HepG2 (cell line): ENCODE results near the gene ERF. TPM values are rescaled to one million over a fixed set of nuclear protein-coding genes. Genes with fewer than 3 reads are reported as not detected.
A peak's percentile ranks its signal among the peaks of the same experiment; 100 is the strongest.

ENCODE experiments used
- ATAC-seq: fragments of 200-7000 bp; cut with Tn5 transposase; 3 replicates; pipeline ENCODE4 v1.9.1; 2020; ENCODE audit warnings: mild to moderate bottlenecking, moderate library complexity
- BruUV-seq: library from RNA; stranded (reverse); fragments of 400-500 nt; replicated peaks from 2 replicates; lab custom pipeline; 2021; lab: Mats Ljungman, UMichigan
- CTCF ChIA-PET: fragments of 300-600 bp; formaldehyde crosslinking; extraction: SDS; loops from one replicate; lab custom pipeline; 2021; ENCODE audit warnings: low total read pairs, inconsistent platforms, low intra/inter-chr PET ratio; lab: Yijun Ruan, JAX
- POLR2A ChIA-PET: fragments of 350-600 bp; sonication (Branson Sonifier 250); formaldehyde crosslinking; loops from one replicate; lab custom pipeline; 2020; ENCODE audit warnings: antibody characterized with exemption, inconsistent platforms; lab: Yijun Ruan, JAX
- DNase-seq: peaks from one replicate; pipeline ENCODE4 v3.0.0-alpha.2; 2015; ENCODE audit warnings: low spot score
- FAIRE-seq: peaks from 3 replicates; lab custom pipeline; 2011; peaks lifted over from hg19 to GRCh38; lab: Jason Lieb, UNC
- H2AFZ ChIP-seq: one replicate; pipeline ENCODE4 v1.6.1; 2011; ENCODE audit warnings: low read length, inconsistent platforms
- H3K27ac ChIP-seq: fragments of 300-600 bp; 3 replicates; pipeline ENCODE4 v1.8.0; 2011; ENCODE audit warnings: mixed run types, mild to moderate bottlenecking, mixed read lengths, low read length, inconsistent platforms; ENCODE audit not compliant: insufficient read depth; ENCODE audit errors: extremely low read length
- H3K27me3 ChIP-seq, 2 experiments: fragments of 200-600 bp in 1 of 2; 2 replicates in 1 of 2; 3 replicates in 1 of 2; pipeline versions ENCODE4 v1.6.0 to v1.8.0; 2011; ENCODE audit warnings: low read length in 2 of 2, mild to moderate bottlenecking in 2 of 2, moderate library complexity in 2 of 2, inconsistent platforms in 1 of 2; ENCODE audit not compliant: insufficient read depth in 2 of 2, control insufficient read depth in 1 of 2
- H3K36me3 ChIP-seq, 2 experiments: fragments of 200-600 bp in 1 of 2; replicated peaks in 1 of 2; 2 replicates in 1 of 2; 3 replicates in 1 of 2; pipeline versions ENCODE4 v1.5.1 to v1.8.0; 2011; ENCODE audit warnings: low read length in 2 of 2, inconsistent platforms in 1 of 2; ENCODE audit not compliant: insufficient read depth in 2 of 2, control insufficient read depth in 1 of 2
- H3K4me1 ChIP-seq: 2 replicates; pipeline ENCODE4 v1.5.1; 2012; ENCODE audit warnings: low read length, inconsistent platforms; ENCODE audit not compliant: insufficient read depth
- H3K4me2 ChIP-seq: 2 replicates; pipeline ENCODE4 v1.6.0; 2011; ENCODE audit warnings: low read depth, low read length, inconsistent platforms
- H3K4me3 ChIP-seq, 3 experiments: fragments of 200-600 bp in 1 of 3; sonication (generic), shearing (Covaris generic) in 1 of 3; replicated peaks in 1 of 3; 2 replicates each; pipeline ENCODE4 v1.5.1; 2011 to 2016; ENCODE audit warnings: low read length in 3 of 3, inconsistent platforms in 2 of 3, low read depth in 2 of 3, mild to moderate bottlenecking in 2 of 3, control low read depth in 1 of 3, mixed read lengths in 1 of 3; ENCODE audit not compliant: insufficient read depth in 1 of 3
- H3K79me2 ChIP-seq: one replicate; pipeline ENCODE4 v1.6.1; 2011; ENCODE audit warnings: low read length, inconsistent platforms; ENCODE audit not compliant: insufficient read depth
- H3K9ac ChIP-seq: 2 replicates; pipeline ENCODE4 v1.6.0; 2011; ENCODE audit warnings: mild to moderate bottlenecking, low read depth, low read length, inconsistent platforms; ENCODE audit not compliant: insufficient read depth
- H3K9me3 ChIP-seq: 2 replicates; pipeline ENCODE4 v1.5.1; 2012; ENCODE audit warnings: mild to moderate bottlenecking, low read length
- H4K20me1 ChIP-seq: 2 replicates; pipeline ENCODE4 v1.6.0; 2011; ENCODE audit warnings: inconsistent platforms, mild to moderate bottlenecking, low read length, moderate library complexity; ENCODE audit not compliant: insufficient read depth
- ATRX ChIP-seq: sonication (generic); formaldehyde crosslinking; IDR thresholded peaks from 2 replicates; pipeline ENCODE4 v1.4.0; 2020; ENCODE audit warnings: missing genetic modification reagents, borderline replicate concordance
- FOXA3 ChIP-seq: IDR thresholded peaks from 2 replicates; pipeline ENCODE4 v1.6.1; 2016; ENCODE audit warnings: missing genetic modification reagents, missing compliant biosample characterization
- MXI1 ChIP-seq: IDR thresholded peaks from 3 replicates; pipeline ENCODE4 v1.6.1; 2012; ENCODE audit warnings: low read depth, low read length, inconsistent platforms, borderline replicate concordance
- RAD21 ChIP-seq: fragments of 450-650 bp; formaldehyde crosslinking; IDR thresholded peaks from 2 replicates; pipeline ENCODE4 v1.5.0; 2020; ENCODE audit warnings: mild to moderate bottlenecking
- RBM22 ChIP-seq: fragments of 200-400 bp; formaldehyde crosslinking; optimal IDR thresholded peaks from 2 replicates; pipeline ENCODE3; 2017; ENCODE audit warnings: mild to moderate bottlenecking, low read length, moderate library complexity
- RBM39 ChIP-seq: fragments of 200-400 bp; formaldehyde crosslinking; IDR thresholded peaks from one replicate; pipeline ENCODE4 v1.6.1; 2018; ENCODE audit warnings: antibody characterized with exemption, mild to moderate bottlenecking, low read depth, low read length; ENCODE audit not compliant: poor library complexity, severe bottlenecking
- RXRA ChIP-seq: sonication (generic); formaldehyde crosslinking; IDR thresholded peaks from 2 replicates; pipeline ENCODE4 v1.5.1; 2020; ENCODE audit warnings: missing genetic modification reagents
- RXRB ChIP-seq: IDR thresholded peaks from 2 replicates; pipeline ENCODE4 v1.6.1; 2016; ENCODE audit warnings: borderline replicate concordance, missing genetic modification reagents, missing compliant biosample characterization
- SAFB2 ChIP-seq: sonication (generic); formaldehyde crosslinking; IDR thresholded peaks from 2 replicates; pipeline ENCODE4 v1.5.1; 2020; ENCODE audit warnings: missing genetic modification reagents, low read depth, mild to moderate bottlenecking, borderline replicate concordance
- SNAI1 ChIP-seq: sonication (generic); formaldehyde crosslinking; IDR thresholded peaks from 2 replicates; pipeline ENCODE4 v1.5.0; 2020; ENCODE audit warnings: mild to moderate bottlenecking, missing genetic modification reagents, borderline replicate concordance
- SRF ChIP-seq: IDR thresholded peaks from 2 replicates; pipeline ENCODE4 v1.6.1; 2011; ENCODE audit warnings: mild to moderate bottlenecking, low read depth, low read length, moderate library complexity
- ZBTB7A ChIP-seq: sonication (generic); formaldehyde crosslinking; IDR thresholded peaks from 2 replicates; pipeline ENCODE4 v1.8.0; 2022; ENCODE audit warnings: mild to moderate bottlenecking, missing genetic modification reagents
- ZFY ChIP-seq: sonication (generic); formaldehyde crosslinking; IDR thresholded peaks from 2 replicates; pipeline ENCODE4 v1.4.0; 2020; ENCODE audit warnings: missing genetic modification reagents
- ZNF10 ChIP-seq: sonication (generic); formaldehyde crosslinking; IDR thresholded peaks from 2 replicates; pipeline ENCODE4 v1.4.0; 2020; ENCODE audit warnings: mild to moderate bottlenecking, low read depth, missing genetic modification reagents, borderline replicate concordance
- ZNF20 ChIP-seq: sonication (generic); formaldehyde crosslinking; IDR thresholded peaks from 2 replicates; pipeline ENCODE4 v1.4.0; 2020; ENCODE audit warnings: mild to moderate bottlenecking, moderate library complexity, missing genetic modification reagents
- ZNF605 ChIP-seq: sonication (generic); formaldehyde crosslinking; IDR thresholded peaks from 2 replicates; pipeline ENCODE4 v1.8.0; 2022; ENCODE audit warnings: mild to moderate bottlenecking, missing genetic modification reagents
- ZNF703 ChIP-seq: sonication (generic); formaldehyde crosslinking; IDR thresholded peaks from 2 replicates; pipeline ENCODE4 v1.5.1; 2020; ENCODE audit warnings: missing genetic modification reagents, mild to moderate bottlenecking, moderate library complexity, borderline replicate concordance
- ZNF788 ChIP-seq: sonication (generic); formaldehyde crosslinking; IDR thresholded peaks from 2 replicates; pipeline ENCODE4 v1.5.0; 2020; ENCODE audit warnings: mild to moderate bottlenecking, missing genetic modification reagents, borderline replicate concordance
- ZNF792 ChIP-seq: IDR thresholded peaks from 2 replicates; pipeline ENCODE4 v1.6.1; 2016
- WGBS: methylation state at CpG from one replicate; pipeline ENCODE4 v1.1.6; 2017; ENCODE audit warnings: low lambda C conversion rate; 5-methylcytosine and 5-hydroxymethylcytosine counted together
- in situ Hi-C: cut with HindIII; loops from 2 replicates; pipeline ENCODE4 v1.10.0; 2017; ENCODE audit warnings: low pct_unique_long_range_greater_than_20kb; ENCODE audit not compliant: extremely low pct_ligation_motif_present
- intact Hi-C: fragments of 100-400 bp; cut with micrococcal nuclease; formaldehyde crosslinking; loops from one replicate; pipeline ENCODE4 v1.10.0; 2022; ENCODE audit not compliant: unreplicated experiment
- polyA plus RNA-seq, 8 experiments: library from polyadenylated mRNA; depleted of rRNA in 3 of 8; stranded (reverse) in 7 of 8; unstranded in 1 of 8; fragments of >200 nt; fragmentation: Illumina TruSeq in 4 of 8; extraction: Trizol in 4 of 8; gene quantifications; 2 replicates each; pipeline versions ENCODE4 v1.2.1 to v1.2.3, GENCODE V29; 2011 to 2016; ENCODE audit warnings: low read depth in 4 of 8, missing spikeins in 1 of 8, mixed read lengths in 1 of 8; ENCODE audit not compliant: insufficient read depth in 1 of 8
- total RNA-seq, 5 experiments: library from RNA; depleted of rRNA; stranded (reverse); fragments of >200 nt; fragmentation: Illumina TruSeq; extraction: Trizol; gene quantifications; 2 replicates each; pipeline ENCODE4 v1.2.3, GENCODE V29; 2016; ENCODE audit warnings: low read depth in 1 of 5
- TF ChIP-seq, protein P1 (sequence below): IDR thresholded peaks from 2 replicates; pipeline ENCODE4 v1.6.1; 2016; ENCODE audit warnings: mild to moderate bottlenecking
- TF ChIP-seq, protein P2 (sequence below): sonication (generic); formaldehyde crosslinking; IDR thresholded peaks from 2 replicates; pipeline ENCODE4 v1.5.1; 2020; ENCODE audit warnings: missing genetic modification reagents, mild to moderate bottlenecking, borderline replicate concordance

Gene ERF
- total and polyA plus RNA-seq, 2 of the 13 experiments (the other 11 are each of a cell fraction or from before 2014, with no cell fraction given): 67.1 to 69.9 TPM

DNA sequence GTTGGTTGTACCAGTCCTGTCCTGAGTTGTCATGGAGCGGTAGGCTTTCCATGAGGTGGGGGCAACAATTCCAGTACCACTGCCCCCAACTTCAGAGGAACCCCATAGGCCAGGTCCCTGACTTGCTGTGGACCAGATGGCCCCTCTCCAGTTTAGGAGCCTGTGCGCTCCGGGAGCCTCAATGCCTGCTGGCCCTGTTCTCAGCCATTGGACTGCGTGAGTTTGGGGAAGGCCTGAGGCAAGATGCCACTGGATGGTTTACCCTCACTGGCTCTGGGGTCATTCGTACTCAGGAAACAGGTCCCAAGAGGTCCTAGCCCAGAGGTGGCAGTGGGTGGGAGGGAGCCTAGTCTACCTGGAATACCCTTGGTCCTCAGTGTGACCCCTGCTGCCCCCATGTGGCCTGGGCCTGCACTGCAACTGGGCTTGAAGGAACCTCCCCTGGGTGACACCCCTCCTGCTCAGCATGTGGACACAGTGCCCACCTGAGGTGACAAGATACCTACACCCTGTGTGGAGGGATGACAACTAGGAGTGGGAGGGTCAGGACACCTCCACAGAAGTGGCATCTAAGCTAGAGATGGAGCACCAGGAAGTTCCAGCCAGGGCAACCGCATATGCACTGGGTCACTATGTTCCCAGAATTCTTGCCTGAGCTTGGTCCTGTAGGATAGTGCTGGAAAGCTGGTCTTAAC, 41.0 kb upstream of the ERF start (continued):
- TF ChIP-seq ZNF788 (CRISPR knock-in tag) (peak; percentile 3; the same call in 1 of the 2 replicates), SAFB2 (CRISPR knock-in tag) (peak; percentile 68; the same call in 1 of the 2 replicates), SNAI1 (CRISPR knock-in tag) (no peak), ZFY (CRISPR knock-in tag) (0 out of 2 replicates have a peak, but pooled peaks have one; percentile 8), RXRA (CRISPR knock-in tag) (peak; percentile 30), MXI1 (peak; percentile 23; the same call in 1 of the 3 replicates), RBM22 (peak; percentile 81), ZNF20 (CRISPR knock-in tag) (no peak), RAD21 (CRISPR knock-in tag) (peak; percentile 67), ZBTB7A (peak; percentile 37; the same call in 1 of the 2 replicates), RXRB (CRISPR knock-in tag) (0 out of 2 replicates have a peak, but pooled peaks have one; percentile 13)
- TF ChIP-seq, protein P1, sequence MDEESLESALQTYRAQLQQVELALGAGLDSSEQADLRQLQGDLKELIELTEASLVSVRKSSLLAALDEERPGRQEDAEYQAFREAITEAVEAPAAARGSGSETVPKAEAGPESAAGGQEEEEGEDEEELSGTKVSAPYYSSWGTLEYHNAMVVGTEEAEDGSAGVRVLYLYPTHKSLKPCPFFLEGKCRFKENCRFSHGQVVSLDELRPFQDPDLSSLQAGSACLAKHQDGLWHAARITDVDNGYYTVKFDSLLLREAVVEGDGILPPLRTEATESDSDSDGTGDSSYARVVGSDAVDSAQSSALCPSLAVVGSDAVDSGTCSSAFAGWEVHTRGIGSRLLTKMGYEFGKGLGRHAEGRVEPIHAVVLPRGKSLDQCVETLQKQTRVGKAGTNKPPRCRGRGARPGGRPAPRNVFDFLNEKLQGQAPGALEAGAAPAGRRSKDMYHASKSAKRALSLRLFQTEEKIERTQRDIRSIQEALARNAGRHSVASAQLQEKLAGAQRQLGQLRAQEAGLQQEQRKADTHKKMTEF: no peak

DNA sequence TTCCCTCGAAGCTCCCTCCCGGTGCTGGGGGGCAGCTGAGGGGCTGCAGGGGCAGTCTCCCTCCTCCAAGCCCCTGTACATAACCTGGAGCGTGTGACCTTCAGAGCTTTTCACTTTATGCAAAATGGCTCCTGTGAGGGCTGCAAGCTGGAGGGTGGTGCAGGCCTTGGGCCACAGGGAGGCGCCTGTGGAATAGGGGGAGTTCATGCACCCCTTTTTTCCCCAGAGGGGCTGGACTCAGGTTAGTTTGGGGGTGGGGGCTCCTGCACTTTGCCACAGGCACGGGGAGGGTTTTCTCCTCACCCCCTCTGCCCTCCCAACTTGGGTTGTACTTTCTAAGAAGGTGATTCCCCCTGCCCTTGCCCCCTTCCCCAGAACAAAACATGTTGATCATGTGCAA, 40.4 kb upstream of the ERF start:
- BruUV-seq: TSS peak; percentile 33
- Histone ChIP-seq H3K79me2 (no peaks in the 10 kb centered on the region), H3K36me3 (peaks cover 16 to 47% of the 10 kb centered on the region in 2 experiments; a peak in 3 of 5 replicates), H3K4me3 (no peak overlapping the region), H2AFZ (no peak overlapping the region), H3K9ac (no peak overlapping the region), H3K4me1 (no peaks in the 10 kb centered on the region), H4K20me1 (no peaks in the 10 kb centered on the region), H3K27me3 (no peaks in the 10 kb centered on the region), H3K4me2 (no peak overlapping the region), H3K9me3 (no peaks in the 10 kb centered on the region), H3K27ac (no peak overlapping the region)
- ATAC-seq (no peak), DNase-seq (no peak), FAIRE-seq (no peak)
- TF ChIP-seq RBM39 (no peak), ZNF703 (no peak), FOXA3 (CRISPR knock-in tag) (no peak), ZNF605 (CRISPR knock-in tag) (no peak), ATRX (CRISPR knock-in tag) (no peak), ZNF792 (CRISPR knock-in tag) (no peak), SRF (no peak), ZNF10 (no peak)
- TF ChIP-seq, protein P2, sequence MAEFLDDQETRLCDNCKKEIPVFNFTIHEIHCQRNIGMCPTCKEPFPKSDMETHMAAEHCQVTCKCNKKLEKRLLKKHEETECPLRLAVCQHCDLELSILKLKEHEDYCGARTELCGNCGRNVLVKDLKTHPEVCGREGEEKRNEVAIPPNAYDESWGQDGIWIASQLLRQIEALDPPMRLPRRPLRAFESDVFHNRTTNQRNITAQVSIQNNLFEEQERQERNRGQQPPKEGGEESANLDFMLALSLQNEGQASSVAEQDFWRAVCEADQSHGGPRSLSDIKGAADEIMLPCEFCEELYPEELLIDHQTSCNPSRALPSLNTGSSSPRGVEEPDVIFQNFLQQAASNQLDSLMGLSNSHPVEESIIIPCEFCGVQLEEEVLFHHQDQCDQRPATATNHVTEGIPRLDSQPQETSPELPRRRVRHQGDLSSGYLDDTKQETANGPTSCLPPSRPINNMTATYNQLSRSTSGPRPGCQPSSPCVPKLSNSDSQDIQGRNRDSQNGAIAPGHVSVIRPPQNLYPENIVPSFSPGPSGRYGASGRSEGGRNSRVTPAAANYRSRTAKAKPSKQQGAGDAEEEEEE (CRISPR knock-in tag): no peak
- 96% methylated on average over 4 of the region's 5 CpGs for WGBS
- in situ Hi-C loops: no loop called here
- intact Hi-C loops: no loop called here
- ChIA-PET CTCF (interaction anchor here (1.4 kb wide), 1 partner anchor 49 kb away, joined by 7 read pairs; no protein-coding TSS in a partner anchor), POLR2A (interaction anchor here (0.9 to 1.4 kb wide), 2 partner anchors 42 to 52 kb away, joined by 3 to 4 read pairs; no protein-coding TSS in a partner anchor)
